H1 (cell line): ENCODE measurements around the gene PIM2. TPM values are rescaled to one million over a fixed set of nuclear protein-coding genes. Genes with fewer than 3 reads are reported as not detected.

ENCODE experiments used
- CTCF ChIA-PET: fragments of 300-600 bp; sonication (Branson Sonifier 250); formaldehyde crosslinking; loops from one replicate; lab custom pipeline; 2021; ENCODE audit not compliant: partially characterized antibody; lab: Charles Lee
- POLR2A ChIA-PET: fragments of 300-600 bp; sonication (Branson Sonifier 250); formaldehyde crosslinking; loops from one replicate; lab custom pipeline; 2021; ENCODE audit warnings: inconsistent platforms; ENCODE audit not compliant: partially characterized antibody; lab: Charles Lee
- DNase-seq, 2 experiments: peaks; one replicate each; pipeline versions ENCODE4 v3.0.0 to v3.0.0-alpha.2; 2010 to 2022; ENCODE audit warnings: low spot score in 2 of 2, low read depth in 1 of 2, mixed read lengths in 1 of 2
- FAIRE-seq: peaks from 2 replicates; lab custom pipeline; 2011; peaks lifted over from hg19 to GRCh38; lab: Jason Lieb, UNC
- H2AFZ ChIP-seq: 2 replicates; pipeline ENCODE4 v1.8.1; 2012; ENCODE audit warnings: low read length, inconsistent platforms
- H2AK5ac ChIP-seq: 2 replicates; pipeline ENCODE4 v1.6.1; 2013; ENCODE audit warnings: low read depth, low read length
- H2BK120ac ChIP-seq: replicated peaks from 2 replicates; pipeline ENCODE3; 2013; ENCODE audit warnings: low read depth, low read length, inconsistent platforms
- H2BK12ac ChIP-seq: 2 replicates; pipeline ENCODE4 v1.6.1; 2013; ENCODE audit warnings: low read depth, low read length
- H2BK15ac ChIP-seq: 2 replicates; pipeline ENCODE4 v1.6.1; 2013; ENCODE audit warnings: low read length
- H2BK20ac ChIP-seq: 2 replicates; pipeline ENCODE4 v1.6.1; 2013; ENCODE audit warnings: low read length
- H2BK5ac ChIP-seq: 2 replicates; pipeline ENCODE4 v1.6.1; 2013; ENCODE audit warnings: low read depth, low read length
- H3K14ac ChIP-seq: 2 replicates; pipeline ENCODE4 v1.6.1; 2013; ENCODE audit warnings: inconsistent platforms; ENCODE audit not compliant: insufficient read length
- H3K18ac ChIP-seq: 2 replicates; pipeline ENCODE4 v1.6.1; 2013; ENCODE audit warnings: low read length; ENCODE audit errors: extremely low read depth
- H3K23ac ChIP-seq: 2 replicates; pipeline ENCODE4 v1.6.1; 2013; ENCODE audit warnings: inconsistent platforms; ENCODE audit not compliant: insufficient read length
- H3K23me2 ChIP-seq: 2 replicates; pipeline ENCODE4 v1.6.1; 2013; ENCODE audit warnings: low read depth, low read length
- H3K27ac ChIP-seq: 2 replicates; pipeline ENCODE4 v1.6.1; 2011; ENCODE audit warnings: low read depth, low read length, inconsistent platforms
- H3K27me3 ChIP-seq, 4 experiments: replicated peaks in 1 of 4; 1 replicate in 1 of 4; 2 replicates in 3 of 4; pipeline versions ENCODE4 v1.6.1 to v1.8.1; 2011 to 2013; ENCODE audit warnings: low read length in 3 of 4, mild to moderate bottlenecking in 3 of 4, inconsistent platforms in 2 of 4, mixed read lengths in 2 of 4, moderate library complexity in 1 of 4; ENCODE audit not compliant: control insufficient read depth in 3 of 4, insufficient read depth in 3 of 4; ENCODE audit errors: extremely low read depth in 1 of 4
- H3K36me3 ChIP-seq, 4 experiments: 2 replicates each; pipeline versions ENCODE4 v1.6.1 to v1.8.1; 2011 to 2013; ENCODE audit warnings: mild to moderate bottlenecking in 4 of 4, low read length in 3 of 4, moderate library complexity in 2 of 4, control low read depth in 1 of 4, inconsistent platforms in 1 of 4; ENCODE audit not compliant: insufficient read depth in 4 of 4, control insufficient read depth in 2 of 4
- H3K4ac ChIP-seq: replicated peaks from 2 replicates; pipeline ENCODE3; 2013; ENCODE audit warnings: low read length, low read depth, mixed read lengths, inconsistent platforms; ENCODE audit not compliant: insufficient read length
- H3K4me1 ChIP-seq, 4 experiments: replicated peaks in 1 of 4; 1 replicate in 1 of 4; 2 replicates in 3 of 4; pipeline versions ENCODE4 v1.6.1 to v1.8.1; 2011 to 2013; ENCODE audit warnings: low read length in 3 of 4, inconsistent platforms in 2 of 4, mixed read lengths in 1 of 4; ENCODE audit not compliant: insufficient read depth in 4 of 4, control insufficient read depth in 3 of 4
- H3K4me2 ChIP-seq, 2 experiments: 2 replicates each; pipeline versions ENCODE4 v1.6.1 to v1.8.1; 2011 to 2013; ENCODE audit warnings: low read depth in 2 of 2, low read length in 2 of 2, control low read depth in 1 of 2, inconsistent platforms in 1 of 2, mild to moderate bottlenecking in 1 of 2; ENCODE audit not compliant: insufficient read depth in 1 of 2
- H3K4me3 ChIP-seq, 4 experiments: fragments of 200-600, 300-600 bp in 1 of 4; sonication (generic), shearing (Covaris generic), sonication (Bioruptor Twin) in 1 of 4; 2 replicates each; pipeline versions ENCODE4 v1.5.1 to v1.8.1; 2011 to 2016; ENCODE audit warnings: low read length in 4 of 4, low read depth in 3 of 4, control low read depth in 2 of 4, inconsistent platforms in 2 of 4, mild to moderate bottlenecking in 2 of 4, mixed read lengths in 1 of 4, moderate library complexity in 1 of 4; ENCODE audit not compliant: insufficient read depth in 2 of 4; ENCODE audit errors: extremely low read depth in 1 of 4
- H3K56ac ChIP-seq: replicated peaks from 2 replicates; pipeline ENCODE3; 2013; ENCODE audit warnings: low read depth, mild to moderate bottlenecking, mixed read lengths, low read length, inconsistent platforms; ENCODE audit not compliant: insufficient read length
- H3K79me1 ChIP-seq: 2 replicates; pipeline ENCODE4 v1.6.1; 2013; ENCODE audit warnings: low read depth, low read length, control low read depth
- H3K79me2 ChIP-seq, 2 experiments: 2 replicates each; pipeline versions ENCODE4 v1.6.1 to v1.8.1; 2012 to 2013; ENCODE audit warnings: low read length in 2 of 2, mild to moderate bottlenecking in 2 of 2, inconsistent platforms in 1 of 2; ENCODE audit not compliant: insufficient read depth in 2 of 2, control insufficient read depth in 1 of 2
- H3K9ac ChIP-seq, 4 experiments: replicated peaks in 1 of 4; 1 replicate in 1 of 4; 2 replicates in 3 of 4; pipeline versions ENCODE4 v1.6.1 to v1.8.1; 2011 to 2013; ENCODE audit warnings: low read depth in 3 of 4, low read length in 3 of 4, control low read depth in 2 of 4, mild to moderate bottlenecking in 2 of 4, moderate library complexity in 2 of 4, inconsistent platforms in 1 of 4; ENCODE audit errors: extremely low read depth in 1 of 4
- H3K9me3 ChIP-seq, 2 experiments: 2 replicates each; pipeline versions ENCODE4 v1.6.1 to v1.8.1; 2012 to 2013; ENCODE audit warnings: mild to moderate bottlenecking in 2 of 2, moderate library complexity in 2 of 2, control low read depth in 1 of 2, inconsistent platforms in 1 of 2, low read depth in 1 of 2, low read length in 1 of 2, mixed read lengths in 1 of 2; ENCODE audit not compliant: insufficient read depth in 2 of 2
- H4K20me1 ChIP-seq, 2 experiments: replicated peaks in 1 of 2; 2 replicates each; pipeline versions ENCODE3 to v1.8.1; 2011 to 2013; ENCODE audit warnings: inconsistent platforms in 2 of 2, low read length in 2 of 2, mild to moderate bottlenecking in 1 of 2; ENCODE audit not compliant: insufficient read depth in 2 of 2, control insufficient read depth in 1 of 2
- H4K5ac ChIP-seq: 2 replicates; pipeline ENCODE4 v1.6.1; 2013; ENCODE audit warnings: low read length, low read depth, mixed read lengths, inconsistent platforms; ENCODE audit not compliant: insufficient read length
- H4K8ac ChIP-seq: 2 replicates; pipeline ENCODE4 v1.8.0; 2013; ENCODE audit warnings: mild to moderate bottlenecking, moderate library complexity, low read length, inconsistent platforms; ENCODE audit not compliant: insufficient read depth; ENCODE audit errors: extremely low read depth
- H4K91ac ChIP-seq: replicated peaks from 2 replicates; pipeline ENCODE3; 2013; ENCODE audit warnings: low read length, mixed read lengths, inconsistent platforms; ENCODE audit not compliant: insufficient read length
- CHD2 ChIP-seq: IDR thresholded peaks from 2 replicates; pipeline ENCODE4 v1.6.1; 2012; ENCODE audit warnings: low read length, improper control_type of control experiment
- FOSL1 ChIP-seq: IDR thresholded peaks from 2 replicates; pipeline ENCODE4 v1.6.1; 2011; ENCODE audit warnings: mild to moderate bottlenecking, low read depth, low read length, moderate library complexity; ENCODE audit not compliant: insufficient read depth
- GABPA ChIP-seq: IDR thresholded peaks from 2 replicates; pipeline ENCODE4 v1.6.1; 2011; ENCODE audit warnings: mild to moderate bottlenecking, low read length, moderate library complexity, borderline replicate concordance; ENCODE audit not compliant: insufficient read depth
- HDAC6 ChIP-seq: IDR thresholded peaks from one replicate; pipeline ENCODE4 v1.7.1; 2012; ENCODE audit warnings: low read depth, mild to moderate bottlenecking, inconsistent platforms, low read length, moderate library complexity
- NANOG ChIP-seq: IDR thresholded peaks from 2 replicates; pipeline ENCODE4 v1.6.1; 2011; ENCODE audit warnings: low read length, low read depth, mild to moderate bottlenecking, inconsistent platforms; ENCODE audit not compliant: insufficient read depth, poor library complexity, severe bottlenecking
- POLR2AphosphoS5 ChIP-seq: IDR thresholded peaks from 2 replicates; pipeline ENCODE4 v1.6.1; 2011; ENCODE audit warnings: low read depth, low read length
- TAF7 ChIP-seq: optimal IDR thresholded peaks from 2 replicates; pipeline ENCODE3; 2011; ENCODE audit warnings: low read depth, mild to moderate bottlenecking, inconsistent platforms, low read length, moderate library complexity, borderline replicate concordance
- TBP ChIP-seq: IDR thresholded peaks from 2 replicates; pipeline ENCODE4 v1.6.1; 2011; ENCODE audit warnings: low read depth, low read length, improper control_type of control experiment
- WGBS, 2 experiments: shearing (Covaris generic) in 1 of 2; methylation state at CpG; one replicate each; pipeline versions ENCODE4 v1.1.6 to v1.1.7; 2013 to 2015; ENCODE audit warnings: low lambda C conversion rate in 2 of 2, mixed read lengths in 2 of 2, inconsistent platforms in 1 of 2, low coverage in 1 of 2, missing lambda C conversion rate in 1 of 2; ENCODE audit not compliant: insufficient replicate concordance in 2 of 2, insufficient coverage in 1 of 2, insufficient read length in 1 of 2; ENCODE audit errors: extremely low coverage in 1 of 2, missing lambda C conversion rate in 1 of 2; 5-methylcytosine and 5-hydroxymethylcytosine counted together
- polyA plus RNA-seq, 7 experiments: library from polyadenylated mRNA; depleted of rRNA in 3 of 7; stranded (reverse) in 5 of 7; unstranded in 2 of 7; fragments of >200 nt in 5 of 7; fragments of 200-250 nt in 2 of 7; gene quantifications; 1 replicate in 5 of 7; 2 replicates in 1 of 7; 4 replicates in 1 of 7; pipeline versions ENCODE4 v1.2.1 to v1.2.3, GENCODE V29; 2011 to 2013; ENCODE audit warnings: missing spikeins in 2 of 7, mixed read lengths in 2 of 7
- total RNA-seq: library from RNA; stranded (reverse); fragmentation: NEBNext Ultra II Directional; extraction: Animal tissue kit (Norgen Biotek cat#: 25700); gene quantifications from 2 replicates; pipeline ENCODE4 v1.2.1, GENCODE V29; 2021
- TF ChIP-seq, protein P1 (sequence below), 3 experiments: IDR thresholded peaks; 1 replicate in 2 of 3; 2 replicates in 1 of 3; pipeline versions ENCODE4 v1.5.1 to v1.6.1; 2011; ENCODE audit warnings: low read length in 3 of 3, mild to moderate bottlenecking in 3 of 3, inconsistent platforms in 2 of 3, low read depth in 1 of 3, moderate library complexity in 1 of 3; ENCODE audit not compliant: insufficient read depth in 1 of 3; ENCODE audit errors: control extremely low read depth in 1 of 3

The PIM2 gene
- total and polyA plus RNA-seq, 2 of the 8 experiments (the other 6 are each of a cell fraction or from before 2014, with no cell fraction given) = 180 to 203 TPM

DNA sequence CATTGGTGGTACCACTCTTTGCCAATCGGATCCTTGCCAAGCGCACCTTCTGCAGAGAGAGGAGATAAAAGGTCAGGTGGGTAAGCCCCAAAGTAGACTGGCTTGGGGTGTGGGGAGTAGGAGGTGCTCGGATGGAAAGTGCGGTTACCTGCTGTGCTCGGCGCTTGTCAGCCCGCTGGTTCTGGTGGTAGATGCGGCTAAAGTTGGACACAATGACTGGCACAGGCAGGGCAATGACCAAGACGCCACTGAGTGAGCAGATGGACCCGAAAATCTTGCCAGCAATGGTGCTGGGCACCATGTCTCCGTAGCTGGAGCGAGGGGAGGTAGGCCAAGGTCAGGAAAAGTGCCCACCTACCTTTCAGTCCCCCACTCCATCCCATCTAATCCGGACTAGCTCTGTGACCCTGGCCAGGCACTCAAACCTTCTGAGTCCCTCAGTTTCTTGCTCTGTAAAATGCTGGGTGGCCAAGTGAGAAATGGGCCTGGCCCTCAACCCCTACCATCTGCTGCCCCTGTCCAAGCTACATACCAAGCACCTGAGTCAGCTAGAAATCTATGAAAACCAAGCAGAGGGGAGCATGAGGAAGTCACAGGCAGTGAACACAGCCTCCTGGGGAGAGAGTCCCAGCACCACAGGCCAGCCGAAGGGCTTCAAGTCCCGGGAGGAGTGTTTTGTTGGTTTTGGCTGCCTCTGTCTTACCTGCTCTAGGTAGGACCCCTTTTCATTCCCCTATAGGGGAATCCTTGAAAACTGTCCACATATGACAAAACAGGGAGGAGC, 48.2 kb upstream of the PIM2 start:
- Histone ChIP-seq H2BK20ac (no peak overlapping the region), H2AFZ (no peak overlapping the region), H4K8ac (no peak overlapping the region), H2AK5ac (no peak overlapping the region), H3K18ac (no peak overlapping the region), H4K91ac (no peak overlapping the region), H3K23me2 (peaks cover 4% of the 10 kb centered on the region; the same call in 1 of the 2 replicates), H3K23ac (no peak overlapping the region), H3K27me3 (no peaks in the 10 kb centered on the region), H3K79me2 (no peaks in the 10 kb centered on the region; a peak in 1 of 4 replicates), H3K4ac (no peak overlapping the region), H2BK12ac (no peak overlapping the region), H3K36me3 (peaks cover 0 to 4% (median 0%) of the 10 kb centered on the region in 4 experiments; a peak in 4 of 8 replicates), H3K27ac (no peak overlapping the region), H3K9ac (no peak overlapping the region), H3K9me3 (no peaks in the 10 kb centered on the region), H3K4me1 (no peaks in the 10 kb centered on the region; a peak in 1 of 7 replicates), H2BK15ac (no peak overlapping the region), H4K20me1 (no peaks in the 10 kb centered on the region), H3K56ac (no peak overlapping the region), H4K5ac (no peak overlapping the region), H2BK120ac (no peak overlapping the region), H3K14ac (no peak overlapping the region), H2BK5ac (no peak overlapping the region), H3K4me3 (no peak overlapping the region), H3K4me2 (no peak overlapping the region), H3K79me1 (no peaks in the 10 kb centered on the region)
- ChIA-PET POLR2A (interaction anchor here (1.2 to 9.0 kb wide), 3 partner anchors 8 to 55 kb away, joined by 3 to 70 read pairs (median 4); partner anchors contain the start of genes OTUD5 and SLC35A2), CTCF (interaction anchor here (0.6 kb wide), 1 partner anchor 219 kb away, joined by 3 read pairs; no protein-coding TSS in a partner anchor)
- no peak for DNase-seq
- FAIRE-seq = no peak
- WGBS, 2 experiments = 87% methylated on average over 11 of the region's 15 CpGs; no CpG with 5 or more reads in 1 of the 2 experiments
- TF ChIP-seq TAF7 = no peak
- TF ChIP-seq NANOG = no peak
- no peak for TF ChIP-seq HDAC6
- no peak for TF ChIP-seq FOSL1
- no peak for TF ChIP-seq POLR2AphosphoS5
- TF ChIP-seq GABPA = no peak
- TF ChIP-seq CHD2 = no peak
- TF ChIP-seq, protein P1, sequence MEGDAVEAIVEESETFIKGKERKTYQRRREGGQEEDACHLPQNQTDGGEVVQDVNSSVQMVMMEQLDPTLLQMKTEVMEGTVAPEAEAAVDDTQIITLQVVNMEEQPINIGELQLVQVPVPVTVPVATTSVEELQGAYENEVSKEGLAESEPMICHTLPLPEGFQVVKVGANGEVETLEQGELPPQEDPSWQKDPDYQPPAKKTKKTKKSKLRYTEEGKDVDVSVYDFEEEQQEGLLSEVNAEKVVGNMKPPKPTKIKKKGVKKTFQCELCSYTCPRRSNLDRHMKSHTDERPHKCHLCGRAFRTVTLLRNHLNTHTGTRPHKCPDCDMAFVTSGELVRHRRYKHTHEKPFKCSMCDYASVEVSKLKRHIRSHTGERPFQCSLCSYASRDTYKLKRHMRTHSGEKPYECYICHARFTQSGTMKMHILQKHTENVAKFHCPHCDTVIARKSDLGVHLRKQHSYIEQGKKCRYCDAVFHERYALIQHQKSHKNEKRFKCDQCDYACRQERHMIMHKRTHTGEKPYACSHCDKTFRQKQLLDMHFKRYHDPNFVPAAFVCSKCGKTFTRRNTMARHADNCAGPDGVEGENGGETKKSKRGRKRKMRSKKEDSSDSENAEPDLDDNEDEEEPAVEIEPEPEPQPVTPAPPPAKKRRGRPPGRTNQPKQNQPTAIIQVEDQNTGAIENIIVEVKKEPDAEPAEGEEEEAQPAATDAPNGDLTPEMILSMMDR (IDR thresholded peaks at IDR 0.05; ENCODE audit: control extremely low read depth in 1 of 3, insufficient read depth in 1 of 3, low read depth in 1 of 3, low read length in 3 of 3) = no peak
- no peak for TF ChIP-seq TBP
